PC-9 (cell line): ENCODE results near the gene XPA. TPM values are rescaled to one million over a fixed set of nuclear protein-coding genes. Genes with fewer than 3 reads are reported as not detected.

Source experiments
- BruUV-seq: library from RNA; stranded (reverse); fragments of 400-500 nt; replicated peaks from 2 replicates; lab custom pipeline; 2021; lab: Mats Ljungman, UMichigan
- CTCF ChIA-PET: fragments of 300-600 bp; sonication (Branson Sonifier 250); formaldehyde crosslinking; loops from one replicate; lab custom pipeline; 2022; ENCODE audit warnings: antibody characterized with exemption; lab: Charles Lee
- POLR2A ChIA-PET: fragments of 300-600 bp; sonication (Branson Sonifier 250); formaldehyde crosslinking; loops from one replicate; lab custom pipeline; 2022; ENCODE audit warnings: antibody characterized with exemption; ENCODE audit not compliant: unreplicated experiment; lab: Charles Lee
- DNase-seq, 2 experiments: peaks; one replicate each; pipeline versions ENCODE4 v3.0.0 to v3.0.0-alpha.2; 2015 to 2022; ENCODE audit warnings: mixed read lengths in 1 of 2
- H2AFZ ChIP-seq: fragments of 200-600 bp; sonication (generic); 2 replicates; pipeline ENCODE4 v1.8.1; 2017; ENCODE audit warnings: antibody characterized with exemption
- H3F3A ChIP-seq: fragments of 200-600 bp; sonication (generic); 2 replicates; pipeline ENCODE4 v1.8.1; 2017; ENCODE audit warnings: antibody characterized with exemption, mild to moderate bottlenecking, low read depth; ENCODE audit not compliant: insufficient read depth
- H3K27ac ChIP-seq: fragments of 200-600 bp; sonication (generic); 2 replicates; pipeline ENCODE4 v1.6.1; 2016; ENCODE audit warnings: mixed run types
- H3K27me3 ChIP-seq: fragments of 200-600 bp; sonication (generic); 2 replicates; pipeline ENCODE4 v1.6.1; 2016; ENCODE audit warnings: low read depth, mixed run types; ENCODE audit not compliant: insufficient read depth
- H3K36me3 ChIP-seq: fragments of 200-600 bp; sonication (generic); 2 replicates; pipeline ENCODE4 v1.6.1; 2016; ENCODE audit warnings: low read depth, mixed run types
- H3K4me1 ChIP-seq: fragments of 200-600 bp; sonication (generic); replicated peaks from 2 replicates; pipeline ENCODE4 v1.6.1; 2016; ENCODE audit warnings: mixed run types; ENCODE audit not compliant: insufficient read depth
- H3K4me2 ChIP-seq: fragments of 200-600 bp; sonication (generic); 2 replicates; pipeline ENCODE4 v1.6.1; 2017; ENCODE audit warnings: mixed run types
- H3K4me3 ChIP-seq: fragments of 200-600 bp; sonication (generic); 2 replicates; pipeline ENCODE4 v1.6.1; 2016; ENCODE audit warnings: mixed run types
- H3K79me2 ChIP-seq: fragments of 200-600 bp; sonication (generic); 2 replicates; pipeline ENCODE4 v1.6.1; 2017; ENCODE audit warnings: low read depth, mixed run types
- H3K9me2 ChIP-seq: fragments of 200-600 bp; sonication (generic); 2 replicates; pipeline ENCODE4 v1.8.1; 2017; ENCODE audit warnings: mild to moderate bottlenecking; ENCODE audit not compliant: insufficient read depth
- H3K9me3 ChIP-seq: fragments of 200-600 bp; sonication (generic); 2 replicates; pipeline ENCODE4 v1.8.1; 2016; ENCODE audit warnings: low read depth; ENCODE audit not compliant: insufficient read depth
- H4K20me1 ChIP-seq: fragments of 200-600 bp; sonication (generic); 2 replicates; pipeline ENCODE4 v1.8.1; 2017; ENCODE audit not compliant: insufficient read depth
- EZH2 ChIP-seq: fragments of 200-600 bp; sonication (generic); IDR thresholded peaks from 2 replicates; pipeline ENCODE4 v1.8.0; 2017; ENCODE audit warnings: antibody characterized with exemption, low read depth
- intact Hi-C: fragments of 100-400 bp; cut with micrococcal nuclease; formaldehyde crosslinking; loops from one replicate; pipeline ENCODE4 v1.10.0; 2022; ENCODE audit not compliant: unreplicated experiment
- total RNA-seq: library from RNA; stranded (reverse); gene quantifications from 2 replicates; pipeline ENCODE4 v1.2.3, GENCODE V29; 2021
- TF ChIP-seq, protein P1 (sequence below): fragments of 200-600 bp; sonication (generic); conservative IDR thresholded peaks from 2 replicates; pipeline ENCODE4 v1.6.1; 2017; ENCODE audit warnings: mixed run types, antibody characterized with exemption, mild to moderate bottlenecking, moderate library complexity

The XPA gene
- total RNA-seq, 1 experiment from 2014 or later, result 17.4 TPM

DNA sequence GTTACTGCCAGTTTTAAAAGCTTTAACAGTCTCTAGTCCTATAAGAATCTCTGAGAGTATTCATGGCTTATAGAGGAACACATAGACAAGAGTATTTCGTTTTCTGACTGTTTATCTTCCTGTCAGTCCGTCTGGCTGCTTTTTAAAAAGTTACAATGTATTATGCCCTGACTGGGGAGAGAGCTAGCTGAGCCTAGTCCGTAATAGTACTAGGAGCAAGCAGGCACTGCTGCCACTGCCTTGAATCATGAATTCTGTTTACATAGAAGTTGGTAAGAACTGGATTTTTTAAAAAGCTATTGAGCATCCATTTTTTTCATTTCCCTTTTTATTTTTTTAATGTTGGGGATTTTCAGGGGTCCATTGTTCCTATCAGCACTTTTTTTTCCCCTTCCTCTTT lies 26.6 kb downstream of the XPA start:
- ChIA-PET POLR2A (no interaction called here), CTCF (no interaction called here)
- Histone ChIP-seq H3K79me2 (no peaks in the 10 kb centered on the region), H2AFZ (no peak overlapping the region), H3K27ac (0 out of 2 replicates have a peak overlapping the region, but pooled peaks have one; percentile 9), H3K4me3 (no peak overlapping the region), H3K4me2 (no peak overlapping the region), H3F3A (peaks cover 17% of the 10 kb centered on the region; the same call in 1 of the 2 replicates), H4K20me1 (no peaks in the 10 kb centered on the region), H3K9me3 (no peaks in the 10 kb centered on the region), H3K4me1 (no peaks in the 10 kb centered on the region), H3K27me3 (no peaks in the 10 kb centered on the region), H3K9me2 (no peaks in the 10 kb centered on the region), H3K36me3 (peaks cover 63% of the 10 kb centered on the region)
- no TSS peak for BruUV-seq
- TF ChIP-seq, protein P1, sequence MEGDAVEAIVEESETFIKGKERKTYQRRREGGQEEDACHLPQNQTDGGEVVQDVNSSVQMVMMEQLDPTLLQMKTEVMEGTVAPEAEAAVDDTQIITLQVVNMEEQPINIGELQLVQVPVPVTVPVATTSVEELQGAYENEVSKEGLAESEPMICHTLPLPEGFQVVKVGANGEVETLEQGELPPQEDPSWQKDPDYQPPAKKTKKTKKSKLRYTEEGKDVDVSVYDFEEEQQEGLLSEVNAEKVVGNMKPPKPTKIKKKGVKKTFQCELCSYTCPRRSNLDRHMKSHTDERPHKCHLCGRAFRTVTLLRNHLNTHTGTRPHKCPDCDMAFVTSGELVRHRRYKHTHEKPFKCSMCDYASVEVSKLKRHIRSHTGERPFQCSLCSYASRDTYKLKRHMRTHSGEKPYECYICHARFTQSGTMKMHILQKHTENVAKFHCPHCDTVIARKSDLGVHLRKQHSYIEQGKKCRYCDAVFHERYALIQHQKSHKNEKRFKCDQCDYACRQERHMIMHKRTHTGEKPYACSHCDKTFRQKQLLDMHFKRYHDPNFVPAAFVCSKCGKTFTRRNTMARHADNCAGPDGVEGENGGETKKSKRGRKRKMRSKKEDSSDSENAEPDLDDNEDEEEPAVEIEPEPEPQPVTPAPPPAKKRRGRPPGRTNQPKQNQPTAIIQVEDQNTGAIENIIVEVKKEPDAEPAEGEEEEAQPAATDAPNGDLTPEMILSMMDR, result no peak
- no peak for TF ChIP-seq EZH2
- intact Hi-C loops, result loop anchor here (10.0 kb wide), 1 partner anchor 344 kb away; no protein-coding TSS in a partner anchor
- no peak for DNase-seq

DNA sequence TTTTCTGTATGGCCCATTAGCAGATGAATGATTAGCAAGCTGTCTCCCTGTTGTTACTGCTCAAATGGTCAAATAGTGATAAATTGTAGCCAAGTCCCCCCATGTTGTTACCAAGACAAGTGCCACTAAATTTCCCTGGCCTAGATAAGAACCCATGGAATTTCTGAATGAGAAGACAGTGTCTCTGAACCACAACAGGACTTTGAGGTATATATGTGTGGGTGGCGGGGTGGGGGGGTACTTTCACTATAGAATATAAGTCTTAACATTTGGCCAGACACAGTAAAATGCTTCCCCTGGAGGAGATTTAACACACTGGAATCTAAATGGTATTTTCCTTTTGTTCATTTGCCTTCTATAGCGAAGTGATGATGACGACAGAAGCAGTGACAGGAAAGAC lies 28.7 kb downstream of the XPA start:
- POLR2A ChIA-PET, result no interaction called here
- Histone ChIP-seq H3K36me3 (peaks cover 63% of the 10 kb centered on the region), H2AFZ (no peak overlapping the region)

DNA sequence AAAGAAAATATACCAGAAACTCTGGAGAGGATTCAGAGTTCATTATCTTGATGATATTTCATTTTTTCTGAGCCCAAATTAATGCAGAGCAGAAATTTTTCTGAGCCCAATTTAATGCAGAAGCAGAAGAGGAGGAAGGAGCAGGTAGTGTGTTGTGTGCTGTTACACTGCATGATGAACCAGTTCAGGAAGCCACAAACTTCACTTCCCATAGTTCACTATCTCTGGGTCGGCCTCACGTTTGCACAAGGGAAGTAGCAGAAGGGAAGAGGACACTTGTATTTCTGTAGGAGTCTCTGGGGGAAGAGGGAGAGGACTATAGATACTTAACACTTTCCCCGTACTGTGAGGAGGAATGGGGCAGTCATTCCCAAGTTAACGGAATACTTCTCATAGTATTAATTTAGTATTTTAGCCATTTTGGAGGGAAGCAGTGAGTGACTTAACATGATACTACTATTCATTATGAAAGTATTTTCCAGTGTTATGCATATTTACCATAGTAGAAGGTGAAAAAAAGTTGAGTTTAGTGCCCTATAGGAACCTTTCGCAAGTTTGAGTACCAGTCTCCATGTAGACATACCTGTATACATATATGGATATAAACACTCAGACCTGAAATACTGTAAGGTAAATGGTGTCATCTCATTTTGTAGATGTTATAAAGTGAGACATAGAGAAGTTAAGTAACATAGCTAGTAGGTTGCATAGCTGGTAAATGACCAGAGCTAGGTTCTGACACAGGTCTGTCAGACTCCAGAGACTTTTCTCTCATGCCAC lies 30.0 kb downstream of the XPA start:
- no peaks in the 10 kb centered on the region; the same call in 1 of the 2 replicates for H4K20me1 ChIP-seq
- no peak overlapping the region for H3K4me3 ChIP-seq
- BruUV-seq, result no TSS peak
- CTCF ChIA-PET, result no interaction called here
- H3K9me2 ChIP-seq, result no peaks in the 10 kb centered on the region
- intact Hi-C loops, result no loop called here
- no peaks in the 10 kb centered on the region for H3K4me1 ChIP-seq
- POLR2A ChIA-PET, result no interaction called here
- peaks cover 70% of the 10 kb centered on the region for H3K36me3 ChIP-seq
- no peak overlapping the region for H2AFZ ChIP-seq
- TF ChIP-seq EZH2, result no peak
- no peak for DNase-seq
- H3K79me2 ChIP-seq, result no peaks in the 10 kb centered on the region
- no peaks in the 10 kb centered on the region for H3K9me3 ChIP-seq
- no peak overlapping the region for H3K27ac ChIP-seq
- peaks cover 17% of the 10 kb centered on the region; the same call in 1 of the 2 replicates for H3F3A ChIP-seq
- H3K4me2 ChIP-seq, result no peak overlapping the region
- H3K27me3 ChIP-seq, result no peaks in the 10 kb centered on the region

More for the DNA sequence above, 28.7 kb downstream of the XPA start:
- H3K27ac ChIP-seq, result no peak overlapping the region
- no peaks in the 10 kb centered on the region for H3K79me2 ChIP-seq
- peaks cover 17% of the 10 kb centered on the region; the same call in 1 of the 2 replicates for H3F3A ChIP-seq
- CTCF ChIA-PET, result no interaction called here
- no peaks in the 10 kb centered on the region for H3K9me2 ChIP-seq
- no peaks in the 10 kb centered on the region for H4K20me1 ChIP-seq
- no peak for DNase-seq
- H3K27me3 ChIP-seq, result no peaks in the 10 kb centered on the region
- intact Hi-C loops, result no loop called here
- H3K9me3 ChIP-seq, result no peaks in the 10 kb centered on the region
- H3K4me1 ChIP-seq, result no peaks in the 10 kb centered on the region
- no peak overlapping the region for H3K4me3 ChIP-seq
- BruUV-seq, result no TSS peak
- TF ChIP-seq EZH2, result no peak
- TF ChIP-seq, protein P1, result no peak
- H3K4me2 ChIP-seq, result no peak overlapping the region
